HepG2 (cell line): Measurements from ENCODE around the gene ZMYND8. TPM values are rescaled to one million over a fixed set of nuclear protein-coding genes. Genes with fewer than 3 reads are reported as not detected.

Experiments
- ATAC-seq: fragments of 200-7000 bp; cut with Tn5 transposase; 3 replicates; pipeline ENCODE4 v1.9.1; 2020; ENCODE audit warnings: mild to moderate bottlenecking, moderate library complexity
- BruUV-seq: library from RNA; stranded (reverse); fragments of 400-500 nt; replicated peaks from 2 replicates; lab custom pipeline; 2021; lab: Mats Ljungman, UMichigan
- CTCF ChIA-PET: fragments of 300-600 bp; formaldehyde crosslinking; extraction: SDS; loops from one replicate; lab custom pipeline; 2021; ENCODE audit warnings: low total read pairs, inconsistent platforms, low intra/inter-chr PET ratio; lab: Yijun Ruan, JAX
- POLR2A ChIA-PET: fragments of 350-600 bp; sonication (Branson Sonifier 250); formaldehyde crosslinking; loops from one replicate; lab custom pipeline; 2020; ENCODE audit warnings: antibody characterized with exemption, inconsistent platforms; lab: Yijun Ruan, JAX
- DNase-seq: peaks from one replicate; pipeline ENCODE4 v3.0.0-alpha.2; 2015; ENCODE audit warnings: low spot score
- FAIRE-seq: peaks from 3 replicates; lab custom pipeline; 2011; peaks lifted over from hg19 to GRCh38; lab: Jason Lieb, UNC
- H2AFZ ChIP-seq: one replicate; pipeline ENCODE4 v1.6.1; 2011; ENCODE audit warnings: low read length, inconsistent platforms
- H3K27ac ChIP-seq: fragments of 300-600 bp; 3 replicates; pipeline ENCODE4 v1.8.0; 2011; ENCODE audit warnings: mixed run types, mild to moderate bottlenecking, mixed read lengths, low read length, inconsistent platforms; ENCODE audit not compliant: insufficient read depth; ENCODE audit errors: extremely low read length
- H3K27me3 ChIP-seq, 2 experiments: fragments of 200-600 bp in 1 of 2; 2 replicates in 1 of 2; 3 replicates in 1 of 2; pipeline versions ENCODE4 v1.6.0 to v1.8.0; 2011; ENCODE audit warnings: low read length in 2 of 2, mild to moderate bottlenecking in 2 of 2, moderate library complexity in 2 of 2, inconsistent platforms in 1 of 2; ENCODE audit not compliant: insufficient read depth in 2 of 2, control insufficient read depth in 1 of 2
- H3K36me3 ChIP-seq, 2 experiments: fragments of 200-600 bp in 1 of 2; replicated peaks in 1 of 2; 2 replicates in 1 of 2; 3 replicates in 1 of 2; pipeline versions ENCODE4 v1.5.1 to v1.8.0; 2011; ENCODE audit warnings: low read length in 2 of 2, inconsistent platforms in 1 of 2; ENCODE audit not compliant: insufficient read depth in 2 of 2, control insufficient read depth in 1 of 2
- H3K4me1 ChIP-seq: 2 replicates; pipeline ENCODE4 v1.5.1; 2012; ENCODE audit warnings: low read length, inconsistent platforms; ENCODE audit not compliant: insufficient read depth
- H3K4me2 ChIP-seq: 2 replicates; pipeline ENCODE4 v1.6.0; 2011; ENCODE audit warnings: low read depth, low read length, inconsistent platforms
- H3K4me3 ChIP-seq, 3 experiments: fragments of 200-600 bp in 1 of 3; sonication (generic), shearing (Covaris generic) in 1 of 3; replicated peaks in 1 of 3; 2 replicates each; pipeline ENCODE4 v1.5.1; 2011 to 2016; ENCODE audit warnings: low read length in 3 of 3, inconsistent platforms in 2 of 3, low read depth in 2 of 3, mild to moderate bottlenecking in 2 of 3, control low read depth in 1 of 3, mixed read lengths in 1 of 3; ENCODE audit not compliant: insufficient read depth in 1 of 3
- H3K79me2 ChIP-seq: one replicate; pipeline ENCODE4 v1.6.1; 2011; ENCODE audit warnings: low read length, inconsistent platforms; ENCODE audit not compliant: insufficient read depth
- H3K9ac ChIP-seq: 2 replicates; pipeline ENCODE4 v1.6.0; 2011; ENCODE audit warnings: mild to moderate bottlenecking, low read depth, low read length, inconsistent platforms; ENCODE audit not compliant: insufficient read depth
- H3K9me3 ChIP-seq: 2 replicates; pipeline ENCODE4 v1.5.1; 2012; ENCODE audit warnings: mild to moderate bottlenecking, low read length
- H4K20me1 ChIP-seq: 2 replicates; pipeline ENCODE4 v1.6.0; 2011; ENCODE audit warnings: inconsistent platforms, mild to moderate bottlenecking, low read length, moderate library complexity; ENCODE audit not compliant: insufficient read depth
- ARNT2 ChIP-seq: sonication (generic); formaldehyde crosslinking; IDR thresholded peaks from 2 replicates; pipeline ENCODE4 v1.8.0; 2022; ENCODE audit warnings: mild to moderate bottlenecking, low read depth, missing genetic modification reagents, moderate library complexity
- FLYWCH1 ChIP-seq: sonication (generic); formaldehyde crosslinking; IDR thresholded peaks from 2 replicates; pipeline ENCODE4 v1.8.1; 2023; ENCODE audit warnings: mild to moderate bottlenecking, missing genetic modification reagents
- SMAD9 ChIP-seq: sonication (generic); formaldehyde crosslinking; IDR thresholded peaks from 2 replicates; pipeline ENCODE4 v1.5.1; 2020; ENCODE audit warnings: mild to moderate bottlenecking, missing genetic modification reagents
- SPEN ChIP-seq: sonication (generic); formaldehyde crosslinking; IDR thresholded peaks from 2 replicates; pipeline ENCODE4 v1.5.1; 2020; ENCODE audit warnings: low read depth, mild to moderate bottlenecking, missing genetic modification reagents
- ZKSCAN1 ChIP-seq: fragments of 150-350 bp; IDR thresholded peaks from 2 replicates; pipeline ENCODE4 v1.6.1; 2014; ENCODE audit warnings: low read length
- ZNF709 ChIP-seq: sonication (generic); formaldehyde crosslinking; IDR thresholded peaks from 2 replicates; pipeline ENCODE4 v1.5.0; 2020; ENCODE audit warnings: mild to moderate bottlenecking, missing genetic modification reagents
- ZNF788 ChIP-seq: sonication (generic); formaldehyde crosslinking; IDR thresholded peaks from 2 replicates; pipeline ENCODE4 v1.5.0; 2020; ENCODE audit warnings: mild to moderate bottlenecking, missing genetic modification reagents, borderline replicate concordance
- WGBS: methylation state at CpG from one replicate; pipeline ENCODE4 v1.1.6; 2017; ENCODE audit warnings: low lambda C conversion rate; 5-methylcytosine and 5-hydroxymethylcytosine counted together
- in situ Hi-C: cut with HindIII; loops from 2 replicates; pipeline ENCODE4 v1.10.0; 2017; ENCODE audit warnings: low pct_unique_long_range_greater_than_20kb; ENCODE audit not compliant: extremely low pct_ligation_motif_present
- intact Hi-C: fragments of 100-400 bp; cut with micrococcal nuclease; formaldehyde crosslinking; loops from one replicate; pipeline ENCODE4 v1.10.0; 2022; ENCODE audit not compliant: unreplicated experiment
- polyA plus RNA-seq, 8 experiments: library from polyadenylated mRNA; depleted of rRNA in 3 of 8; stranded (reverse) in 7 of 8; unstranded in 1 of 8; fragments of >200 nt; fragmentation: Illumina TruSeq in 4 of 8; extraction: Trizol in 4 of 8; gene quantifications; 2 replicates each; pipeline versions ENCODE4 v1.2.1 to v1.2.3, GENCODE V29; 2011 to 2016; ENCODE audit warnings: low read depth in 4 of 8, missing spikeins in 1 of 8, mixed read lengths in 1 of 8; ENCODE audit not compliant: insufficient read depth in 1 of 8
- total RNA-seq, 5 experiments: library from RNA; depleted of rRNA; stranded (reverse); fragments of >200 nt; fragmentation: Illumina TruSeq; extraction: Trizol; gene quantifications; 2 replicates each; pipeline ENCODE4 v1.2.3, GENCODE V29; 2016; ENCODE audit warnings: low read depth in 1 of 5
- TF ChIP-seq, protein P1 (sequence below): sonication (generic); formaldehyde crosslinking; IDR thresholded peaks from 2 replicates; pipeline ENCODE4 v1.4.0; 2020; ENCODE audit warnings: missing genetic modification reagents, mild to moderate bottlenecking, borderline replicate concordance
- TF ChIP-seq, protein P2 (sequence below): sonication (generic); formaldehyde crosslinking; IDR thresholded peaks from 2 replicates; pipeline ENCODE4 v1.5.1; 2020; ENCODE audit warnings: mild to moderate bottlenecking, missing genetic modification reagents, borderline replicate concordance
- TF ChIP-seq, protein P3 (sequence below): sonication (generic); formaldehyde crosslinking; IDR thresholded peaks from 2 replicates; pipeline ENCODE4 v1.8.0; 2022; ENCODE audit warnings: missing genetic modification reagents, mild to moderate bottlenecking, moderate library complexity, borderline replicate concordance
- TF ChIP-seq, protein P4 (sequence below): sonication (generic); formaldehyde crosslinking; IDR thresholded peaks from 2 replicates; pipeline ENCODE4 v1.4.0; 2020; ENCODE audit warnings: missing genetic modification reagents

The ZMYND8 gene
- total and polyA plus RNA-seq, 2 of the 13 experiments (the other 11 are each of a cell fraction or from before 2014, with no cell fraction given) = 53.9 to 84.7 TPM

DNA sequence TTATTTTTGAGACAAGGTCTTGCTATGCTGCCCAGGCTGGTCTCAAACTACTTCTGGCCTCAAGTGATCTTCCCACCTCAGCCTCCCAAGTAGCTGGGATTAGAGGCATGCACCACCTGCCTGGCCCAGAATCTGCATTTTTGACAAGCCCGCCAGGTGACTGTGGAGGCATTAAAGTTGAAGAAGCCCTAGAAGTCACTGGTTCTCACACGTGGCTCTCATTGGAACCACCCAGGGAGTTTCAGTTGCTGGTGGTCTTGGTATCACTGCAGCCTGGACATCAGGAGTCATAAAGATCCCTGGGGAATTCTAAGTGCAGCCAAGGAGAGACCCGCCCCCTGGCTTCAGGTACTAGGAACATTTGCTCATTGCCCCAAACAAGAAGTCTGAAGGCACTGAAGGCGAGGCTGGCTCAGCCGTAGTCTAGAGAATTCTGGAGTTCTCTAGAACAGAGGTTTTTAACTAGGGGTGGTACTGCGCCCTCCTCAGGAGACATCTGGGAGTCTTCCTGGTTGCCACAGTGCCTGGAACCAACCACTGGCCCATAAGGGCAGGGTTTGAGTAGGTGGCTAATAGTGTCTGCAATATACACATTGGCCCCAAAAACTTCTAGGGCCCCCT lies 182.8 kb downstream of the ZMYND8 start (continued):
- TF ChIP-seq, protein P1, sequence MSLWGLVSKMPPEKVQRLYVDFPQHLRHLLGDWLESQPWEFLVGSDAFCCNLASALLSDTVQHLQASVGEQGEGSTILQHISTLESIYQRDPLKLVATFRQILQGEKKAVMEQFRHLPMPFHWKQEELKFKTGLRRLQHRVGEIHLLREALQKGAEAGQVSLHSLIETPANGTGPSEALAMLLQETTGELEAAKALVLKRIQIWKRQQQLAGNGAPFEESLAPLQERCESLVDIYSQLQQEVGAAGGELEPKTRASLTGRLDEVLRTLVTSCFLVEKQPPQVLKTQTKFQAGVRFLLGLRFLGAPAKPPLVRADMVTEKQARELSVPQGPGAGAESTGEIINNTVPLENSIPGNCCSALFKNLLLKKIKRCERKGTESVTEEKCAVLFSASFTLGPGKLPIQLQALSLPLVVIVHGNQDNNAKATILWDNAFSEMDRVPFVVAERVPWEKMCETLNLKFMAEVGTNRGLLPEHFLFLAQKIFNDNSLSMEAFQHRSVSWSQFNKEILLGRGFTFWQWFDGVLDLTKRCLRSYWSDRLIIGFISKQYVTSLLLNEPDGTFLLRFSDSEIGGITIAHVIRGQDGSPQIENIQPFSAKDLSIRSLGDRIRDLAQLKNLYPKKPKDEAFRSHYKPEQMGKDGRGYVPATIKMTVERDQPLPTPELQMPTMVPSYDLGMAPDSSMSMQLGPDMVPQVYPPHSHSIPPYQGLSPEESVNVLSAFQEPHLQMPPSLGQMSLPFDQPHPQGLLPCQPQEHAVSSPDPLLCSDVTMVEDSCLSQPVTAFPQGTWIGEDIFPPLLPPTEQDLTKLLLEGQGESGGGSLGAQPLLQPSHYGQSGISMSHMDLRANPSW (CRISPR knock-in tag) = no peak
- TF ChIP-seq FLYWCH1 (CRISPR knock-in tag) (no peak), ZNF709 (CRISPR knock-in tag) (no peak)

DNA sequence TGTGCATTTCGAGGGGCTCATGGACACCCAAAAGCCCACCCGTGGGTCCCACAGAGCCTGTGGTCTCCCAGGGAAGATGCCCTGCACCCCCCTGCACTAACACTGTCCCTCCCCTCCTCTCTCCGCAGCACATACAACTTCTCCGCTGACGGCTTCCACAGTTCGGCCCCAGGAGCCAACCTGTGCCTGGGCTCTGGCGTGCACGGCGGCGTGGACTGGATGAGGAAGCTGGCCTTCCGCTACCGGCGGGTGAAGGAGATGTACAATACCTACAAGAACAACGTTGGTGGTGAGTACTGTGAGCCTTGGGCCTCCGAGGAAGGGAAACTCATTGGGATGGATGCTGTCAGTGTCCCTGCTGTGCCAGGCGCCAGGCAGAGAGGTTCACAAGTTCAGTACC lies 183.9 kb downstream of the ZMYND8 start:
- no peaks in the 10 kb centered on the region for H3K4me1 ChIP-seq
- ATAC-seq (no peak; the same call in 2 of the 3 replicates), FAIRE-seq (no peak)
- 53% methylated on average over 16 of the region's 16 CpGs for WGBS
- no peak overlapping the region for H3K4me3 ChIP-seq
- H3K27me3 ChIP-seq = peaks cover 7 to 46% of the 10 kb centered on the region in 2 experiments; a peak in 4 of 5 replicates
- no peaks in the 10 kb centered on the region for H3K79me2 ChIP-seq
- no peak overlapping the region for H3K27ac ChIP-seq
- BruUV-seq = no TSS peak
- POLR2A ChIA-PET = no interaction called here
- intact Hi-C loops = no loop called here
- H2AFZ ChIP-seq = no peak overlapping the region
- H4K20me1 ChIP-seq = no peaks in the 10 kb centered on the region
- TF ChIP-seq, protein P2, sequence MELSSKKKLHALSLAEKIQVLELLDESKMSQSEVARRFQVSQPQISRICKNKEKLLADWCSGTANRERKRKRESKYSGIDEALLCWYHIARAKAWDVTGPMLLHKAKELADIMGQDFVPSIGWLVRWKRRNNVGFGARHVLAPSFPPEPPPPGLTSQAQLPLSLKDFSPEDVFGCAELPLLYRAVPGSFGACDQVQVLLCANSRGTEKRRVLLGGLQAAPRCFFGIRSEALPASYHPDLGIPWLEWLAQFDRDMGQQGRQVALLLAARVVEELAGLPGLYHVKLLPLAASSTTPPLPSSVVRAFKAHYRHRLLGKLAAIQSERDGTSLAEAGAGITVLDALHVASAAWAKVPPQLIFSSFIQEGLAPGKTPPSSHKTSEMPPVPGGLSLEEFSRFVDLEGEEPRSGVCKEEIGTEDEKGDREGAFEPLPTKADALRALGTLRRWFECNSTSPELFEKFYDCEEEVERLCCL = no peak
- TF ChIP-seq ARNT2 = no peak
- TF ChIP-seq ZNF788 = no peak
- TF ChIP-seq SPEN (CRISPR knock-in tag) = no peak
- no peak for TF ChIP-seq SMAD9
- TF ChIP-seq, protein P3, sequence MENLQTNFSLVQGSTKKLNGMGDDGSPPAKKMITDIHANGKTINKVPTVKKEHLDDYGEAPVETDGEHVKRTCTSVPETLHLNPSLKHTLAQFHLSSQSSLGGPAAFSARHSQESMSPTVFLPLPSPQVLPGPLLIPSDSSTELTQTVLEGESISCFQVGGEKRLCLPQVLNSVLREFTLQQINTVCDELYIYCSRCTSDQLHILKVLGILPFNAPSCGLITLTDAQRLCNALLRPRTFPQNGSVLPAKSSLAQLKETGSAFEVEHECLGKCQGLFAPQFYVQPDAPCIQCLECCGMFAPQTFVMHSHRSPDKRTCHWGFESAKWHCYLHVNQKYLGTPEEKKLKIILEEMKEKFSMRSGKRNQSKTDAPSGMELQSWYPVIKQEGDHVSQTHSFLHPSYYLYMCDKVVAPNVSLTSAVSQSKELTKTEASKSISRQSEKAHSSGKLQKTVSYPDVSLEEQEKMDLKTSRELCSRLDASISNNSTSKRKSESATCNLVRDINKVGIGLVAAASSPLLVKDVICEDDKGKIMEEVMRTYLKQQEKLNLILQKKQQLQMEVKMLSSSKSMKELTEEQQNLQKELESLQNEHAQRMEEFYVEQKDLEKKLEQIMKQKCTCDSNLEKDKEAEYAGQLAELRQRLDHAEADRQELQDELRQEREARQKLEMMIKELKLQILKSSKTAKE (CRISPR knock-in tag) = no peak
- no peak for TF ChIP-seq ZKSCAN1
- TF ChIP-seq, protein P4, sequence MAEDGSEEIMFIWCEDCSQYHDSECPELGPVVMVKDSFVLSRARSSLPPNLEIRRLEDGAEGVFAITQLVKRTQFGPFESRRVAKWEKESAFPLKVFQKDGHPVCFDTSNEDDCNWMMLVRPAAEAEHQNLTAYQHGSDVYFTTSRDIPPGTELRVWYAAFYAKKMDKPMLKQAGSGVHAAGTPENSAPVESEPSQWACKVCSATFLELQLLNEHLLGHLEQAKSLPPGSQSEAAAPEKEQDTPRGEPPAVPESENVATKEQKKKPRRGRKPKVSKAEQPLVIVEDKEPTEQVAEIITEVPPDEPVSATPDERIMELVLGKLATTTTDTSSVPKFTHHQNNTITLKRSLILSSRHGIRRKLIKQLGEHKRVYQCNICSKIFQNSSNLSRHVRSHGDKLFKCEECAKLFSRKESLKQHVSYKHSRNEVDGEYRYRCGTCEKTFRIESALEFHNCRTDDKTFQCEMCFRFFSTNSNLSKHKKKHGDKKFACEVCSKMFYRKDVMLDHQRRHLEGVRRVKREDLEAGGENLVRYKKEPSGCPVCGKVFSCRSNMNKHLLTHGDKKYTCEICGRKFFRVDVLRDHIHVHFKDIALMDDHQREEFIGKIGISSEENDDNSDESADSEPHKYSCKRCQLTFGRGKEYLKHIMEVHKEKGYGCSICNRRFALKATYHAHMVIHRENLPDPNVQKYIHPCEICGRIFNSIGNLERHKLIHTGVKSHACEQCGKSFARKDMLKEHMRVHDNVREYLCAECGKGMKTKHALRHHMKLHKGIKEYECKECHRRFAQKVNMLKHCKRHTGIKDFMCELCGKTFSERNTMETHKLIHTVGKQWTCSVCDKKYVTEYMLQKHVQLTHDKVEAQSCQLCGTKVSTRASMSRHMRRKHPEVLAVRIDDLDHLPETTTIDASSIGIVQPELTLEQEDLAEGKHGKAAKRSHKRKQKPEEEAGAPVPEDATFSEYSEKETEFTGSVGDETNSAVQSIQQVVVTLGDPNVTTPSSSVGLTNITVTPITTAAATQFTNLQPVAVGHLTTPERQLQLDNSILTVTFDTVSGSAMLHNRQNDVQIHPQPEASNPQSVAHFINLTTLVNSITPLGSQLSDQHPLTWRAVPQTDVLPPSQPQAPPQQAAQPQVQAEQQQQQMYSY (CRISPR knock-in tag) = no peak
- TF ChIP-seq, all 625 proteins: peak for 0
- H3K36me3 ChIP-seq = no peaks in the 10 kb centered on the region
- no peak overlapping the region for H3K9ac ChIP-seq
- DNase-seq = no peak
- CTCF ChIA-PET = no interaction called here
- no peaks in the 10 kb centered on the region for H3K9me3 ChIP-seq
- in situ Hi-C loops = no loop called here
- no peak overlapping the region for H3K4me2 ChIP-seq
